Peyer's patch (tissue), 4 donors: ENCODE measurements around the gene KLHL40.

Experiments
- CTCF ChIP-seq, 6 experiments: fragments of 450-650 bp in 4 of 6; fragments of 200-600 bp in 2 of 6; sonication (generic) in 1 of 6; IDR thresholded peaks; one replicate each; pipeline ENCODE4 v1.5.1; 2017 to 2019; ENCODE audit warnings: antibody characterized with exemption in 6 of 6, mild to moderate bottlenecking in 3 of 6, moderate library complexity in 1 of 6
- POLR2A ChIP-seq, 2 donors: fragments of 450-650 bp; IDR thresholded peaks; one replicate each; pipeline ENCODE4 v1.5.1; 2017; ENCODE audit warnings: antibody characterized with exemption in 2 of 2, mild to moderate bottlenecking in 2 of 2, moderate library complexity in 2 of 2

- TF ChIP-seq CTCF (IDR thresholded peaks at IDR 0.05) (no peak), POLR2A (IDR thresholded peaks at IDR 0.05) (no peak)
These were observed 29.9 kb upstream of the KLHL40 start for GRCh38 chr3:42655331-42655888.
